GM23248 (cell line): ENCODE results near the gene HNRNPA0.

Source experiments
- EZH2 ChIP-seq: fragments of 200-600 bp; sonication (generic); IDR thresholded peaks from 2 replicates; pipeline ENCODE4 v1.6.1; 2018; ENCODE audit warnings: antibody characterized with exemption, mild to moderate bottlenecking; ENCODE audit not compliant: insufficient read depth, poor library complexity, severe bottlenecking
- EZH2phosphoT487 ChIP-seq: fragments of 200-600 bp; sonication (generic); IDR thresholded peaks from 2 replicates; pipeline ENCODE4 v1.6.1; 2018; ENCODE audit warnings: antibody characterized with exemption, moderate library complexity, mild to moderate bottlenecking, low read depth; ENCODE audit not compliant: insufficient read depth

- no peak for TF ChIP-seq EZH2
- no peak for TF ChIP-seq EZH2phosphoT487
Observed at GRCh38 chr5:137736496-137736895, 17.7 kb downstream of the HNRNPA0 start.
